Kidney (tissue), 14 donors: Measurements from ENCODE around the gene U2AF2. TPM values are rescaled to one million over a fixed set of nuclear protein-coding genes. Genes with fewer than 3 reads are reported as not detected.

Experiments
- DNase-seq, 5 donors: peaks; one replicate each; pipeline ENCODE4 v3.0.0-alpha.2; 2013 to 2020
- FAIRE-seq: peaks from 2 replicates; lab custom pipeline; 2012; peaks lifted over from hg19 to GRCh38; lab: Jason Lieb, UNC
- H3K27ac ChIP-seq, 2 donors: one replicate each; pipeline ENCODE4 v1.7.0; 2013; ENCODE audit warnings: low read depth in 2 of 2, low read length in 2 of 2, inconsistent platforms in 1 of 2
- H3K27me3 ChIP-seq: one replicate; pipeline ENCODE4 v1.7.1; 2013; ENCODE audit warnings: low read length, inconsistent platforms; ENCODE audit not compliant: control insufficient read depth, insufficient read depth
- H3K36me3 ChIP-seq, 3 donors: one replicate each; pipeline versions ENCODE4 v1.7.0 to v1.7.1; 2013; ENCODE audit warnings: low read length in 3 of 3, control low read depth in 1 of 3, inconsistent platforms in 1 of 3; ENCODE audit not compliant: insufficient read depth in 3 of 3, control insufficient read depth in 2 of 3
- H3K4me1 ChIP-seq, 3 donors: one replicate each; pipeline versions ENCODE4 v1.7.0 to v1.7.1; 2013; ENCODE audit warnings: low read length in 3 of 3, inconsistent platforms in 1 of 3, low read depth in 1 of 3; ENCODE audit not compliant: control insufficient read depth in 2 of 3, insufficient read depth in 2 of 3
- H3K4me3 ChIP-seq, 3 donors: one replicate each; pipeline versions ENCODE4 v1.7.0 to v1.8.1; 2013; ENCODE audit warnings: low read length in 3 of 3, control low read depth in 1 of 3, inconsistent platforms in 1 of 3
- H3K9ac ChIP-seq, 3 donors: one replicate each; pipeline versions ENCODE4 v1.7.0 to v1.7.1; 2013; ENCODE audit warnings: low read length in 3 of 3, control low read depth in 1 of 3, inconsistent platforms in 1 of 3
- H3K9me3 ChIP-seq, 3 donors: one replicate each; pipeline versions ENCODE4 v1.7.0 to v1.7.1; 2013; ENCODE audit warnings: low read length in 3 of 3, control low read depth in 1 of 3, inconsistent platforms in 1 of 3; ENCODE audit not compliant: control insufficient read depth in 2 of 3, insufficient read depth in 1 of 3
- CTCF ChIP-seq: IDR thresholded peaks from 3 replicates; pipeline ENCODE4 v1.5.1; 2012; ENCODE audit warnings: mild to moderate bottlenecking, moderate library complexity, borderline replicate concordance; ENCODE audit not compliant: insufficient read depth; ENCODE audit errors: extremely low read depth
- intact Hi-C: fragments of 100-400 bp; cut with DNase I; formaldehyde crosslinking; loops from one replicate; pipeline ENCODE4 v1.11.1; 2022
- polyA plus RNA-seq: library from polyadenylated mRNA; stranded (reverse); fragments of 350-450 nt; fragmentation: Illumina TruSeq; extraction: RNeasy Lipid Tissue Mini Kit (QIAGEN cat#74804); gene quantifications from one replicate; pipeline ENCODE4 v1.2.3, GENCODE V29; 2014; ENCODE audit warnings: low read depth, low replicate concordance; ENCODE audit not compliant: insufficient read depth
- total RNA-seq: library from RNA; stranded (reverse); fragmentation: NEBNext Ultra II Directional; extraction: Animal tissue kit (Norgen Biotek cat#: 25700); gene quantifications from one replicate; pipeline ENCODE4 v1.2.1, GENCODE V29; 2021
- donor health status: control.
- donor health status: control.
- donor health status: control.
- donor health status: control.
- donor health status: control.
- donor health status: DM: yes; HTN: yes; CAD: no.
- donor health status: Normal renal cell carcinoma (clear cell type).

Gene U2AF2
- total and polyA plus RNA-seq, 2 donors from 2014 or later = 54.8 to 161 TPM

GRCh38 chr19:55704494-55705245 lies 49.8 kb downstream of the U2AF2 start:
- Histone ChIP-seq H3K9me3 (no peaks in the 10 kb centered on the region), H3K9ac (no peak overlapping the region), H3K4me3 (no peak overlapping the region), H3K27me3 (no peaks in the 10 kb centered on the region), H3K4me1 (no peaks in the 10 kb centered on the region), H3K27ac (no peak overlapping the region), H3K36me3 (peaks cover 0 to 4% (median 0%) of the 10 kb centered on the region in 3 donors)
- intact Hi-C loops = no loop called here
- DNase-seq (peak in 2 of 5 donors; percentile 7 to 28), FAIRE-seq (no peak)
- TF ChIP-seq CTCF = no peak

- Histone ChIP-seq H3K9ac (no peak overlapping the region), H3K27ac (no peak overlapping the region), H3K9me3 (no peaks in the 10 kb centered on the region), H3K4me3 (no peak overlapping the region), H3K4me1 (no peaks in the 10 kb centered on the region), H3K36me3 (no peaks in the 10 kb centered on the region), H3K27me3 (no peaks in the 10 kb centered on the region)
- FAIRE-seq (no peak), DNase-seq (no peak)
- intact Hi-C loops = no loop called here
- no peak for TF ChIP-seq CTCF
Observed at GRCh38 chr19:55705972-55706371, 51.1 kb downstream of the U2AF2 start.

- TF ChIP-seq CTCF = no peak
- Histone ChIP-seq H3K9ac (no peak overlapping the region), H3K9me3 (no peaks in the 10 kb centered on the region), H3K36me3 (no peaks in the 10 kb centered on the region), H3K4me1 (no peaks in the 10 kb centered on the region), H3K27ac (no peak overlapping the region), H3K27me3 (no peaks in the 10 kb centered on the region), H3K4me3 (no peak overlapping the region)
- DNase-seq (no peak), FAIRE-seq (no peak)
- intact Hi-C loops = no loop called here
Observed at GRCh38 chr19:55711719-55712118, 56.9 kb downstream of the U2AF2 start.
